Gastroesophageal sphincter (tissue), 4 donors: ENCODE results near the gene LDB2. TPM values are rescaled to one million over a fixed set of nuclear protein-coding genes. Genes with fewer than 3 reads are reported as not detected.

Experiments
- ATAC-seq: fragments of 150-250 bp; one replicate; pipeline ENCODE4 v1.9.1; 2016; ENCODE audit warnings: mild to moderate bottlenecking, moderate library complexity
- H3K27ac ChIP-seq, 4 donors: fragments of 200-600 bp; sonication (generic) in 3 of 4; 1 replicate in 3 of 4; 2 replicates in 1 of 4; pipeline ENCODE4 v1.5.1; 2016 to 2019
- H3K27me3 ChIP-seq: fragments of 200-600 bp; sonication (generic); one replicate; pipeline ENCODE4 v1.5.1; 2019
- H3K36me3 ChIP-seq, 2 donors: fragments of 200-600 bp; sonication (generic); one replicate each; pipeline ENCODE4 v1.5.1; 2019; ENCODE audit warnings: control low read depth in 1 of 2
- H3K4me1 ChIP-seq, 3 donors: fragments of 200-600 bp; sonication (generic); 1 replicate in 2 of 3; 2 replicates in 1 of 3; pipeline ENCODE4 v1.5.1; 2016 to 2019; ENCODE audit warnings: control low read depth in 2 of 3
- H3K4me3 ChIP-seq, 2 donors: fragments of 200-600 bp; sonication (generic); one replicate each; pipeline ENCODE4 v1.5.1; 2019; ENCODE audit warnings: mild to moderate bottlenecking in 1 of 2, moderate library complexity in 1 of 2
- H3K9me3 ChIP-seq, 3 donors: fragments of 200-600 bp; sonication (generic); one replicate each; pipeline ENCODE4 v1.5.1; 2017 to 2019; ENCODE audit warnings: control low read depth in 2 of 3
- EP300 ChIP-seq: sonication (generic); formaldehyde crosslinking; IDR thresholded peaks from one replicate; pipeline ENCODE4 v1.6.1; 2017; ENCODE audit warnings: antibody characterized with exemption, mild to moderate bottlenecking
- POLR2A ChIP-seq, 2 donors: fragments of 450-650 bp; IDR thresholded peaks; one replicate each; pipeline ENCODE4 v1.6.1; 2017; ENCODE audit warnings: antibody characterized with exemption in 2 of 2, mild to moderate bottlenecking in 2 of 2, moderate library complexity in 1 of 2
- POLR2AphosphoS5 ChIP-seq: sonication (generic); formaldehyde crosslinking; IDR thresholded peaks from one replicate; pipeline ENCODE4 v1.6.1; 2017; ENCODE audit warnings: antibody characterized with exemption
- WGBS, 2 donors: methylation state at CpG; one replicate each; pipeline ENCODE4 v1.1.5; 2018; ENCODE audit warnings: low coverage in 1 of 2; 5-methylcytosine and 5-hydroxymethylcytosine counted together
- total RNA-seq, 4 donors: library from RNA; depleted of rRNA; stranded (reverse); fragments of >200 nt; gene quantifications; one replicate each; pipeline ENCODE4 v1.1.0, GENCODE V29; 2016
- TF ChIP-seq, protein P1 (sequence below), 4 experiments: fragments of 200-600 bp in 2 of 4; fragments of 450-650 bp in 2 of 4; sonication (generic) in 1 of 4; IDR thresholded peaks; one replicate each; pipeline ENCODE4 v1.5.1; 2017 to 2019; ENCODE audit warnings: antibody characterized with exemption in 4 of 4, mild to moderate bottlenecking in 2 of 4, moderate library complexity in 2 of 4

The LDB2 gene
- total RNA-seq, 4 donors from 2014 or later = 23.6 to 29.6 (median 28.3) TPM

- no peaks in the 10 kb centered on the region for H3K27me3 ChIP-seq
- no peaks in the 10 kb centered on the region for H3K36me3 ChIP-seq
- WGBS, 2 donors = 70 to 79% methylated on average over 3 of the region's 3 CpGs
- no peak overlapping the region for H3K27ac ChIP-seq
- H3K4me3 ChIP-seq = no peak overlapping the region
- ATAC-seq = no peak
- H3K9me3 ChIP-seq = no peaks in the 10 kb centered on the region
- peaks cover 0 to 10% (median 3%) of the 10 kb centered on the region in 3 donors for H3K4me1 ChIP-seq
- TF ChIP-seq POLR2A (IDR thresholded peaks at IDR 0.05) (no peak), POLR2AphosphoS5 (no peak), EP300 (no peak)
Observed at GRCh38 chr4:16684935-16685334, 213.5 kb downstream of the LDB2 start.

DNA sequence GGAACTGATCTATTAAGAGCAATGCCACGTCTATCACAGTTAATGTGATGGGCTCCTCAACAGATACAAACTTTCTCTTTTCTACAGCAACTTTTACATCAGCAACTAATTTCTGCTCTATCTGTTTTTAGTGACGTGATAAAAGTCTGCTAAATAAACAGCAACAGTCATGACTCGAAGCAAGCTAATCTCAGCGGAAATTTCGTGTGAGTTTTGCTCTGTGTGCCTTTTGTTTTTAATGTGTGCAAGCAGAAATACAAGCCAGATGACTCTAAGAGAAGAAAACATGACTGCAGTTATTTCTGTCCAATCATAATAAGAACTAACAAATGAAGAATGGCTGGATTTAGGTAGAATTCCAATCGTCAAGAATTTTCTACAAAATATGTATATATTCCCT, 214.3 kb downstream of the LDB2 start:
- no peak for ATAC-seq
- TF ChIP-seq POLR2AphosphoS5 = no peak
- no peak for TF ChIP-seq EP300
- TF ChIP-seq POLR2A (IDR thresholded peaks at IDR 0.05) = no peak
- TF ChIP-seq, protein P1, sequence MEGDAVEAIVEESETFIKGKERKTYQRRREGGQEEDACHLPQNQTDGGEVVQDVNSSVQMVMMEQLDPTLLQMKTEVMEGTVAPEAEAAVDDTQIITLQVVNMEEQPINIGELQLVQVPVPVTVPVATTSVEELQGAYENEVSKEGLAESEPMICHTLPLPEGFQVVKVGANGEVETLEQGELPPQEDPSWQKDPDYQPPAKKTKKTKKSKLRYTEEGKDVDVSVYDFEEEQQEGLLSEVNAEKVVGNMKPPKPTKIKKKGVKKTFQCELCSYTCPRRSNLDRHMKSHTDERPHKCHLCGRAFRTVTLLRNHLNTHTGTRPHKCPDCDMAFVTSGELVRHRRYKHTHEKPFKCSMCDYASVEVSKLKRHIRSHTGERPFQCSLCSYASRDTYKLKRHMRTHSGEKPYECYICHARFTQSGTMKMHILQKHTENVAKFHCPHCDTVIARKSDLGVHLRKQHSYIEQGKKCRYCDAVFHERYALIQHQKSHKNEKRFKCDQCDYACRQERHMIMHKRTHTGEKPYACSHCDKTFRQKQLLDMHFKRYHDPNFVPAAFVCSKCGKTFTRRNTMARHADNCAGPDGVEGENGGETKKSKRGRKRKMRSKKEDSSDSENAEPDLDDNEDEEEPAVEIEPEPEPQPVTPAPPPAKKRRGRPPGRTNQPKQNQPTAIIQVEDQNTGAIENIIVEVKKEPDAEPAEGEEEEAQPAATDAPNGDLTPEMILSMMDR (IDR thresholded peaks at IDR 0.05) = no peak
- H3K27me3 ChIP-seq = no peaks in the 10 kb centered on the region
- no peaks in the 10 kb centered on the region for H3K9me3 ChIP-seq
- H3K4me1 ChIP-seq = peaks cover 0 to 10% (median 3%) of the 10 kb centered on the region in 3 donors
- WGBS, 2 donors = 32 to 66% methylated on average over 6 of the region's 6 CpGs
- no peak overlapping the region for H3K4me3 ChIP-seq
- H3K36me3 ChIP-seq = no peaks in the 10 kb centered on the region
- no peak overlapping the region for H3K27ac ChIP-seq

GRCh38 chr4:16682975-16683374, 215.5 kb downstream of the LDB2 start:
- no peak for ATAC-seq
- Histone ChIP-seq H3K27me3 (no peaks in the 10 kb centered on the region), H3K36me3 (no peaks in the 10 kb centered on the region), H3K9me3 (no peaks in the 10 kb centered on the region), H3K27ac (no peak overlapping the region), H3K4me3 (no peak overlapping the region), H3K4me1 (peaks cover 0 to 11% (median 3%) of the 10 kb centered on the region in 3 donors)
- TF ChIP-seq EP300 = no peak
- TF ChIP-seq POLR2AphosphoS5 = no peak
- TF ChIP-seq, protein P1 (IDR thresholded peaks at IDR 0.05) = no peak
- no peak for TF ChIP-seq POLR2A (IDR thresholded peaks at IDR 0.05)
- 44 to 65% methylated on average over 3 of the region's 3 CpGs for WGBS, 2 donors

- Histone ChIP-seq H3K9me3 (no peaks in the 10 kb centered on the region), H3K27ac (no peak overlapping the region), H3K27me3 (no peaks in the 10 kb centered on the region), H3K4me1 (peaks cover 0 to 13% (median 0%) of the 10 kb centered on the region in 3 donors), H3K36me3 (no peaks in the 10 kb centered on the region), H3K4me3 (no peak overlapping the region)
- ATAC-seq = no peak
- WGBS, 2 donors = 87 to 91% methylated on average over 3 to 5 of the region's 5 CpGs
- TF ChIP-seq POLR2A (IDR thresholded peaks at IDR 0.05) (no peak), POLR2AphosphoS5 (no peak), EP300 (no peak)
- TF ChIP-seq, protein P1 (IDR thresholded peaks at IDR 0.05) = no peak
Observed at GRCh38 chr4:16677001-16677944, 221.2 kb downstream of the LDB2 start.

- Histone ChIP-seq H3K27me3 (no peaks in the 10 kb centered on the region), H3K4me1 (peaks cover 0 to 23% (median 2%) of the 10 kb centered on the region in 3 donors), H3K27ac (no peak overlapping the region), H3K36me3 (no peaks in the 10 kb centered on the region), H3K4me3 (no peak overlapping the region), H3K9me3 (no peaks in the 10 kb centered on the region)
- no peak for ATAC-seq
- TF ChIP-seq EP300 (no peak), POLR2AphosphoS5 (no peak), POLR2A (IDR thresholded peaks at IDR 0.05) (no peak)
- TF ChIP-seq, protein P1 (IDR thresholded peaks at IDR 0.05) = no peak
- 60 to 74% methylated on average over 1 to 3 of the region's 3 CpGs for WGBS, 2 donors
Observed at GRCh38 chr4:16676230-16676770, 222.1 kb downstream of the LDB2 start.
